Measurements from ENCODE around the gene ERCC2.
"Not testable (repeated sequence)": the region's sequence is repeated elsewhere in the genome, so short reads cannot be mapped to it uniquely, and the experiment has no call there.

Gene ERCC2

GRCh38 chr19:45352914-45353796 is 17.2 kb downstream of the ERCC2 start:
- no peak for DNase-seq

- no peak for DNase-seq
Measured at GRCh38 chr19:45352471-45352870, 17.9 kb downstream of the ERCC2 start.

GRCh38 chr19:45352062-45352461 is 18.3 kb downstream of the ERCC2 start:
- DNase-seq = no peak

- DNase-seq = no peak
Measured at GRCh38 chr19:45351401-45351952, 18.9 kb downstream of the ERCC2 start.

GRCh38 chr19:45350477-45351058 is 19.8 kb downstream of the ERCC2 start:
- DNase-seq = no peak

- no peak for DNase-seq
Measured at GRCh38 chr19:45349430-45349941, 20.9 kb downstream of the ERCC2 start.

- DNase-seq = no peak
Measured at GRCh38 chr19:45349126-45349415, 21.3 kb downstream of the ERCC2 start.

GRCh38 chr19:45348367-45349125 is 21.8 kb downstream of the ERCC2 start:
- no peak for DNase-seq

GRCh38 chr19:45347570-45348366 is 22.6 kb downstream of the ERCC2 start:
- DNase-seq = no peak

GRCh38 chr19:45346449-45346848 is 23.9 kb downstream of the ERCC2 start:
- DNase-seq = no peak

- no peak for DNase-seq
Measured at GRCh38 chr19:45345506-45345860, 24.9 kb downstream of the ERCC2 start.

- no peak for DNase-seq
Measured at GRCh38 chr19:45344621-45345505, 25.5 kb downstream of the ERCC2 start.

GRCh38 chr19:45342911-45343310 is 27.5 kb downstream of the ERCC2 start:
- no peak for DNase-seq

- no peak for DNase-seq
Measured at GRCh38 chr19:45340899-45341453, 29.4 kb downstream of the ERCC2 start.

GRCh38 chr19:45340232-45340898 is 30.0 kb downstream of the ERCC2 start, which contains the start of gene KLC3:
KLC3 (plus strand) TSS chr19:45340750; CDS start chr19:45345542, 4,792 bp downstream.
- no peak for DNase-seq

- DNase-seq = no peak
Measured at GRCh38 chr19:45339629-45340028, 30.7 kb downstream of the ERCC2 start.

GRCh38 chr19:45336696-45337251 is 33.6 kb downstream of the ERCC2 start:
- no peak for DNase-seq

GRCh38 chr19:45334881-45335280 is 35.5 kb downstream of the ERCC2 start:
- not testable (repeated sequence) for DNase-seq

GRCh38 chr19:45333609-45334303 is 36.6 kb downstream of the ERCC2 start:
- DNase-seq = no peak

- no peak for DNase-seq
Measured at GRCh38 chr19:45331411-45331810, 39.0 kb downstream of the ERCC2 start.

Data from GDM1 (cell line).